HFF-Myc (cell line): ENCODE results near the gene CREB3.
A peak's percentile ranks its signal among the peaks of the same experiment; 100 is the strongest.

ENCODE experiments used
- DNase-seq: peaks from one replicate; pipeline ENCODE4 v3.0.0-alpha.2; 2011; ENCODE audit warnings: low read depth; ENCODE audit errors: extremely low read depth
- H3K4me3 ChIP-seq: replicated peaks from 2 replicates; pipeline ENCODE4 v1.5.1; 2011; ENCODE audit warnings: low read depth, mild to moderate bottlenecking, control low read depth, low read length
- CTCF ChIP-seq: IDR thresholded peaks from 2 replicates; pipeline ENCODE4 v1.5.1; 2012; ENCODE audit warnings: mild to moderate bottlenecking, low read depth, low read length, control low read depth; ENCODE audit errors: missing control alignments

The CREB3 gene

GRCh38 chr9:35691757-35692301 is 40.6 kb upstream of the CREB3 start:
- H3K4me3 ChIP-seq: no peak overlapping the region
- DNase-seq: no peak
- TF ChIP-seq CTCF: no peak

GRCh38 chr9:35695943-35696401 is 36.5 kb upstream of the CREB3 start:
- no peak for DNase-seq
- no peak overlapping the region for H3K4me3 ChIP-seq
- no peak for TF ChIP-seq CTCF

GRCh38 chr9:35696520-35697215 is 35.8 kb upstream of the CREB3 start:
- TF ChIP-seq CTCF: peak; percentile 91
- H3K4me3 ChIP-seq: no peak overlapping the region
- DNase-seq: no peak

DNA sequence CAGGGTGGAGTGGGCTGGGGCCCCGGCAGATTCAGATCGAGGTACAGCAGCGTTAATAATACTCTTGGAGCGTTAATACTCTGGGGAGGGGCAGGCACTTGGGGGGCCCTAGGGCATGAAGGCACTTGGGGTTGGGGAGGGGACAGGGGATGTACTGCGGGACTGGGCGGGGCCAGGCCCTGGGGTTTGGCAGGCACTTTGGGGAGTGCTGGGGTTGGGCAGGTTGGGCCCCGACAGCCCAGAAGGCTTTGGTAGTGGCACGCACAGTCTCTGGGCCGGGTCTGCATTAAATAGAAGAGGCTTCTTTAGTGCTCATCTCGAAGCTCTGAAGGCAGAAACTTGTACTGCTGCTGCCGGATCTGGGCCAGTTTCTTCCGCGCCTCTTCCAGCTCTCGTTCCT is 35.0 kb upstream of the CREB3 start:
- DNase-seq: no peak
- H3K4me3 ChIP-seq: no peak overlapping the region
- no peak for TF ChIP-seq CTCF

- H3K4me3 ChIP-seq: no peak overlapping the region
- TF ChIP-seq CTCF: no peak
- no peak for DNase-seq
Measured at GRCh38 chr9:35698231-35698630, 34.2 kb upstream of the CREB3 start.

GRCh38 chr9:35700031-35700430 is 32.4 kb upstream of the CREB3 start:
- TF ChIP-seq CTCF: no peak
- DNase-seq: no peak
- H3K4me3 ChIP-seq: no peak overlapping the region

- DNase-seq: no peak
- TF ChIP-seq CTCF: no peak
- no peak overlapping the region for H3K4me3 ChIP-seq
Measured at GRCh38 chr9:35700942-35701341, 31.5 kb upstream of the CREB3 start.
